HCT116 (cell line): ENCODE measurements around the gene MDM4.

Experiments
- ATF3 ChIP-seq: IDR thresholded peaks from 2 replicates; pipeline ENCODE4 v1.6.1; 2012
- CTCF ChIP-seq, 3 experiments: fragments of 200-600 bp in 1 of 3; sonication (generic) in 1 of 3; IDR thresholded peaks in 2 of 3; conservative IDR thresholded peaks in 1 of 3; 2 replicates each; pipeline ENCODE4 v1.5.1; 2012 to 2017; ENCODE audit warnings: low read depth in 2 of 3, low read length in 2 of 3, antibody characterized with exemption in 1 of 3, borderline replicate concordance in 1 of 3, control low read depth in 1 of 3, mild to moderate bottlenecking in 1 of 3, mixed read lengths in 1 of 3, mixed run types in 1 of 3, moderate library complexity in 1 of 3; ENCODE audit not compliant: insufficient read depth in 1 of 3
- ELF1 ChIP-seq: IDR thresholded peaks from 2 replicates; pipeline ENCODE4 v1.6.1; 2012; ENCODE audit warnings: low read depth, borderline replicate concordance
- EZH2phosphoT487 ChIP-seq: fragments of 200-600 bp; IDR thresholded peaks from 2 replicates; pipeline ENCODE4 v1.6.1; 2018; ENCODE audit warnings: antibody characterized with exemption, borderline replicate concordance
- FOSL1 ChIP-seq: IDR thresholded peaks from 2 replicates; pipeline ENCODE4 v1.6.1; 2012; ENCODE audit warnings: low read depth
- MAX ChIP-seq: IDR thresholded peaks from 2 replicates; pipeline ENCODE4 v1.6.1; 2012
- POLR2A ChIP-seq: IDR thresholded peaks from 2 replicates; pipeline ENCODE4 v1.7.0; 2011; ENCODE audit warnings: borderline replicate concordance; ENCODE audit not compliant: insufficient read depth, insufficient read length; ENCODE audit errors: extremely low read depth
- POLR2AphosphoS5 ChIP-seq: IDR thresholded peaks from 2 replicates; pipeline ENCODE4 v1.6.1; 2011; ENCODE audit warnings: mild to moderate bottlenecking, low read depth, low read length, moderate library complexity
- REST ChIP-seq: IDR thresholded peaks from 2 replicates; pipeline ENCODE4 v1.6.1; 2012; ENCODE audit warnings: low read depth
- SIN3A ChIP-seq: IDR thresholded peaks from 2 replicates; pipeline ENCODE4 v1.6.1; 2012; ENCODE audit warnings: low read depth
- SP1 ChIP-seq: IDR thresholded peaks from 2 replicates; pipeline ENCODE4 v1.6.1; 2012; ENCODE audit warnings: low read depth
- TCF7L2 ChIP-seq: IDR thresholded peaks from 2 replicates; pipeline ENCODE4 v1.7.0; 2011; ENCODE audit warnings: borderline replicate concordance, inconsistent platforms; ENCODE audit not compliant: insufficient read depth, insufficient read length; ENCODE audit errors: extremely low read depth
- YY1 ChIP-seq: IDR thresholded peaks from 2 replicates; pipeline ENCODE4 v1.6.1; 2011; ENCODE audit warnings: low read length, low read depth, moderate library complexity, mild to moderate bottlenecking; ENCODE audit not compliant: insufficient replicate concordance; ENCODE audit errors: extremely low read depth
- ZBTB33 ChIP-seq: IDR thresholded peaks from 2 replicates; pipeline ENCODE4 v1.6.1; 2011; ENCODE audit warnings: mild to moderate bottlenecking, low read length, moderate library complexity; ENCODE audit not compliant: insufficient replicate concordance; ENCODE audit errors: extremely low read depth

GRCh38 chr1:204528677-204529076 lies 12.5 kb downstream of the MDM4 start:
- TF ChIP-seq REST (no peak), ELF1 (no peak), CTCF (IDR thresholded peaks at IDR 0.05 in 2 of 3, conservative IDR thresholded peaks at IDR 0.05 in 1 of 3; ENCODE audit: borderline replicate concordance in 1 of 3, insufficient read depth in 1 of 3, low read depth in 2 of 3, low read length in 2 of 3) (no peak), POLR2A (no peak), SP1 (no peak), YY1 (no peak), POLR2AphosphoS5 (no peak), MAX (no peak), SIN3A (no peak), ZBTB33 (no peak), ATF3 (no peak), FOSL1 (no peak), TCF7L2 (no peak), EZH2phosphoT487 (no peak)
